ENCODE measurements around the gene ARL8B. TPM values are rescaled to one million over a fixed set of nuclear protein-coding genes. Genes with fewer than 3 reads are reported as not detected.

ARL8B gene
- total and polyA plus RNA-seq, 9 of the 15 experiments (the other 6 are each of a cell fraction or from before 2014, with no cell fraction given) = 28.5 to 99.4 (median 77.2) TPM

- H3K27me3 ChIP-seq (ENCODE audit: control insufficient read depth in 2 of 2, insufficient read depth in 2 of 2, low read length in 2 of 2) = no peaks in the 10 kb centered on the region
- H3K9me3 ChIP-seq (replicated peaks; ENCODE audit: control insufficient read depth, insufficient read depth, low read depth, low read length) = no peaks in the 10 kb centered on the region
- in situ Hi-C loops (cut with MboI) (no loop called here), intact Hi-C loops (cut with micrococcal nuclease) (loop anchor here (5.0 kb wide), 3 partner anchors 116 to 476 kb away; partner anchors contain the start of gene BHLHE40)
- H3K27ac ChIP-seq (ENCODE audit: extremely low read depth, low read depth, low read length) = peak overlapping the region; percentile 86
- ChIA-PET POLR2A (interaction anchor here (0.9 to 4.3 kb wide), 5 partner anchors 7 to 423 kb away, joined by 3 to 33 read pairs (median 3); no protein-coding TSS in a partner anchor), CTCF (ENCODE audit: low intra/inter-chr PET ratio) (no interaction called here)
- FAIRE-seq (peak; percentile 70), DNase-seq (ENCODE audit: extremely low read depth in 1 of 4, low spot score in 3 of 4) (peak; percentile 51 to 78 (median 63)), ATAC-seq (peak; percentile 32)
- H3K9ac ChIP-seq (ENCODE audit: insufficient read depth in 1 of 2, low read depth in 2 of 2, low read length in 2 of 2) = peak overlapping the region; percentile 83 to 99
- H3K9me1 ChIP-seq (ENCODE audit: control insufficient read depth, insufficient read depth, low read length) = peaks cover 4% of the 10 kb centered on the region
- peak overlapping the region; percentile 97 for H3K4me2 ChIP-seq (ENCODE audit: insufficient read depth, low read length)
- peak overlapping the region; percentile 79 for H2AFZ ChIP-seq (ENCODE audit: low read depth, low read length)
- BruUV-seq (replicated peaks) = TSS peak; percentile 38
- peaks cover 10% of the 10 kb centered on the region; the same call in 1 of the 3 replicates for H3K36me3 ChIP-seq (ENCODE audit: control insufficient read depth, insufficient read depth, low read length)
- H4K20me1 ChIP-seq (replicated peaks; ENCODE audit: control insufficient read depth, insufficient read depth, low read length) = peaks cover 14% of the 10 kb centered on the region
- peak overlapping the region; percentile 87 for H3K4me3 ChIP-seq
- H3K79me2 ChIP-seq (ENCODE audit: control insufficient read depth, insufficient read depth, low read length) = peaks cover 66% of the 10 kb centered on the region
- WGBS (ENCODE audit: insufficient coverage, low coverage, missing lambda C conversion rate) = 1% methylated on average over 20 of the region's 26 CpGs
- H3K4me1 ChIP-seq (replicated peaks in 1 of 2; ENCODE audit: control insufficient read depth in 2 of 2, insufficient read depth in 2 of 2, low read length in 2 of 2) = peaks cover 21 to 48% of the 10 kb centered on the region in 2 experiments
- TF ChIP-seq ZBTB40 (IDR thresholded peaks at IDR 0.05) = 0 out of 2 replicates have a peak, but pooled peaks have one; percentile 59
- TF ChIP-seq ZBTB40 (CRISPR knock-in tag; IDR thresholded peaks at IDR 0.05) = no peak
- no peak for TF ChIP-seq ATF6 (CRISPR knock-in tag; IDR thresholded peaks at IDR 0.05)
- TF ChIP-seq NCOA6 (IDR thresholded peaks at IDR 0.05) = 0 out of 2 replicates have a peak, but pooled peaks have one; percentile 6
- peak; percentile 28 for TF ChIP-seq KDM5B (IDR thresholded peaks at IDR 0.05; ENCODE audit: insufficient replicate concordance, low read depth, low read length)
- 0 out of 4 replicates have a peak, but pooled peaks of 1 of the 2 experiments have one; percentile 27 for TF ChIP-seq UBTF (IDR thresholded peaks at IDR 0.05; ENCODE audit: borderline replicate concordance in 1 of 2, low read depth in 2 of 2, low read length in 2 of 2)
These were observed 66.5 kb downstream of the ARL8B start for GRCh38 chr3:5188419-5189221.

All from K562 (cell line).